Activated CD4-positive, alpha-beta T cell treated with anti-CD3 and anti-CD28 coated beads for 36 hours (primary cell): ENCODE measurements around the gene CBX6. TPM values are rescaled to one million over a fixed set of nuclear protein-coding genes. Genes with fewer than 3 reads are reported as not detected.

ENCODE experiments used
- ATAC-seq: fragments of 200-7000 bp; cut with Tn5 transposase; one replicate; pipeline ENCODE4 v1.10.0; 2021; ENCODE audit warnings: mild to moderate bottlenecking, moderate library complexity
- CTCF ChIA-PET: fragments of 350-600 bp; sonication (Branson Sonifier 250); formaldehyde crosslinking; loops from one replicate; lab custom pipeline; 2021; ENCODE audit warnings: antibody characterized with exemption; lab: Charles Lee
- POLR2A ChIA-PET: fragments of 350-600 bp; sonication (Branson Sonifier 250); formaldehyde crosslinking; loops from one replicate; lab custom pipeline; 2021; ENCODE audit warnings: antibody characterized with exemption, inconsistent platforms; lab: Charles Lee
- DNase-seq: peaks from one replicate; pipeline ENCODE4 v3.0.0-alpha.2; 2020
- H3K27ac Mint-ChIP-seq: one replicate; pipeline ENCODE4 v1.8.0; 2021; ENCODE audit warnings: mixed read lengths
- H3K27me3 Mint-ChIP-seq: one replicate; pipeline ENCODE4 v1.8.0; 2021; ENCODE audit warnings: mixed read lengths
- H3K36me3 Mint-ChIP-seq: one replicate; pipeline ENCODE4 v1.8.0; 2021; ENCODE audit warnings: low read depth, mixed read lengths
- H3K4me1 Mint-ChIP-seq: one replicate; pipeline ENCODE4 v1.8.0; 2021; ENCODE audit warnings: mixed read lengths
- H3K4me3 Mint-ChIP-seq: one replicate; pipeline ENCODE4 v1.8.0; 2021; ENCODE audit warnings: mild to moderate bottlenecking, moderate library complexity, mixed read lengths
- H3K9me3 Mint-ChIP-seq: one replicate; pipeline ENCODE4 v1.8.0; 2021; ENCODE audit warnings: low read depth, mixed read lengths
- intact Hi-C, 2 experiments: fragments of 100-400 bp; cut with DNase I in 1 of 2; cut with micrococcal nuclease in 1 of 2; formaldehyde crosslinking; loops; one replicate each; pipeline versions ENCODE4 v1.14.2 to v1.15.1; 2022 to 2024; cut with DNase I, micrococcal nuclease
- total RNA-seq, 2 experiments: library from RNA; stranded (reverse); gene quantifications; one replicate each; pipeline ENCODE4 v1.2.3, GENCODE V29; 2021

CBX6 gene
- total RNA-seq, 2 experiments from 2014 or later = 96.1 to 112 TPM

- ATAC-seq = no peak
- DNase-seq = no peak
- peak overlapping the region; percentile 73 for H3K27ac Mint-ChIP-seq
- H3K4me3 Mint-ChIP-seq = no peak overlapping the region
- ChIA-PET POLR2A (no interaction called here), CTCF (interaction anchor here (0.6 to 1.6 kb wide), 2 partner anchors 98 to 108 kb away, joined by 3 to 4 read pairs; no protein-coding TSS in a partner anchor)
- peaks cover 48% of the 10 kb centered on the region for H3K36me3 Mint-ChIP-seq
- H3K27me3 Mint-ChIP-seq = no peaks in the 10 kb centered on the region
- intact Hi-C loops = no loop called here
- peaks cover 29% of the 10 kb centered on the region for H3K4me1 Mint-ChIP-seq
- no peaks in the 10 kb centered on the region for H3K9me3 Mint-ChIP-seq
Measured at GRCh38 chr22:38867471-38868285, 4.3 kb downstream of the CBX6 start.

- no peak for DNase-seq
- intact Hi-C loops = no loop called here
- no peak overlapping the region for H3K27ac Mint-ChIP-seq
- H3K4me1 Mint-ChIP-seq = peaks cover 24% of the 10 kb centered on the region
- ChIA-PET POLR2A (no interaction called here), CTCF (no interaction called here)
- peaks cover 48% of the 10 kb centered on the region for H3K36me3 Mint-ChIP-seq
- no peak for ATAC-seq
- H3K4me3 Mint-ChIP-seq = no peak overlapping the region
- no peaks in the 10 kb centered on the region for H3K27me3 Mint-ChIP-seq
- H3K9me3 Mint-ChIP-seq = no peaks in the 10 kb centered on the region
Measured at GRCh38 chr22:38867124-38867455, 4.9 kb downstream of the CBX6 start.

GRCh38 chr22:38866399-38867123 is 5.5 kb downstream of the CBX6 start:
- ATAC-seq (no peak), DNase-seq (no peak)
- ChIA-PET CTCF (interaction anchor here (0.6 kb wide), 1 partner anchor 1676 kb away, joined by 3 read pairs; no protein-coding TSS in a partner anchor), POLR2A (interaction anchor here (1.0 kb wide), 1 partner anchor 282 kb away, joined by 6 read pairs; no protein-coding TSS in a partner anchor)
- Mint-ChIP-seq H3K27ac (no peak overlapping the region), H3K36me3 (peaks cover 48% of the 10 kb centered on the region), H3K27me3 (no peaks in the 10 kb centered on the region), H3K9me3 (no peaks in the 10 kb centered on the region), H3K4me1 (peaks cover 24% of the 10 kb centered on the region), H3K4me3 (no peak overlapping the region)
- intact Hi-C loops = no loop called here

GRCh38 chr22:38866024-38866398 is 6.0 kb downstream of the CBX6 start:
- no peak overlapping the region for H3K27ac Mint-ChIP-seq
- H3K9me3 Mint-ChIP-seq = no peaks in the 10 kb centered on the region
- no peaks in the 10 kb centered on the region for H3K27me3 Mint-ChIP-seq
- ATAC-seq (no peak), DNase-seq (no peak)
- ChIA-PET POLR2A (interaction anchor here (0.6 to 1.0 kb wide), 2 partner anchors 12 to 283 kb away, joined by 3 to 6 read pairs; no protein-coding TSS in a partner anchor), CTCF (no interaction called here)
- intact Hi-C loops = no loop called here
- H3K36me3 Mint-ChIP-seq = peaks cover 43% of the 10 kb centered on the region
- no peak overlapping the region for H3K4me3 Mint-ChIP-seq
- H3K4me1 Mint-ChIP-seq = peaks cover 24% of the 10 kb centered on the region

- peaks cover 23% of the 10 kb centered on the region for H3K4me1 Mint-ChIP-seq
- H3K4me3 Mint-ChIP-seq = no peak overlapping the region
- no peaks in the 10 kb centered on the region for H3K27me3 Mint-ChIP-seq
- intact Hi-C loops = no loop called here
- ChIA-PET CTCF (no interaction called here), POLR2A (interaction anchor here (0.6 kb wide), 1 partner anchor 11 kb away, joined by 3 read pairs; no protein-coding TSS in a partner anchor)
- H3K9me3 Mint-ChIP-seq = no peaks in the 10 kb centered on the region
- ATAC-seq (no peak), DNase-seq (peak; percentile 6)
- H3K27ac Mint-ChIP-seq = no peak overlapping the region
- peaks cover 37% of the 10 kb centered on the region for H3K36me3 Mint-ChIP-seq
Measured at GRCh38 chr22:38865201-38866023, 6.6 kb downstream of the CBX6 start.

GRCh38 chr22:38864361-38865191 is 7.4 kb downstream of the CBX6 start:
- Mint-ChIP-seq H3K4me3 (no peak overlapping the region), H3K36me3 (peaks cover 29% of the 10 kb centered on the region), H3K27me3 (no peaks in the 10 kb centered on the region), H3K27ac (peak overlapping the region; percentile 17), H3K9me3 (no peaks in the 10 kb centered on the region), H3K4me1 (peaks cover 15% of the 10 kb centered on the region)
- ChIA-PET POLR2A (interaction anchor here (0.5 kb wide), 1 partner anchor 140 kb away, joined by 4 read pairs; no protein-coding TSS in a partner anchor), CTCF (no interaction called here)
- intact Hi-C loops = no loop called here
- DNase-seq = peak; percentile 8
- ATAC-seq = no peak

GRCh38 chr22:38863531-38864131 is 8.4 kb downstream of the CBX6 start:
- ChIA-PET CTCF (no interaction called here), POLR2A (interaction anchor here (0.5 kb wide), 1 partner anchor 141 kb away, joined by 4 read pairs; no protein-coding TSS in a partner anchor)
- ATAC-seq = no peak
- peak; percentile 7 for DNase-seq
- Mint-ChIP-seq H3K27ac (no peak overlapping the region), H3K4me3 (no peak overlapping the region), H3K4me1 (peaks cover 7% of the 10 kb centered on the region), H3K36me3 (peaks cover 21% of the 10 kb centered on the region), H3K27me3 (no peaks in the 10 kb centered on the region), H3K9me3 (no peaks in the 10 kb centered on the region)
- intact Hi-C loops = no loop called here

- POLR2A ChIA-PET = interaction anchor here (1.2 kb wide), 1 partner anchor 10 kb away, joined by 5 read pairs; no protein-coding TSS in a partner anchor
- intact Hi-C loops = no loop called here
- ATAC-seq = no peak
- H3K27me3 Mint-ChIP-seq = no peaks in the 10 kb centered on the region
- DNase-seq = no peak
- H3K36me3 Mint-ChIP-seq = peaks cover 12% of the 10 kb centered on the region
- no peak overlapping the region for H3K4me3 Mint-ChIP-seq
- CTCF ChIA-PET = interaction anchor here (0.7 kb wide), 1 partner anchor 181 kb away, joined by 3 read pairs; the partner anchor contains the start of gene TOMM22
- H3K9me3 Mint-ChIP-seq = no peaks in the 10 kb centered on the region
- no peaks in the 10 kb centered on the region for H3K4me1 Mint-ChIP-seq
- no peak overlapping the region for H3K27ac Mint-ChIP-seq
Measured at GRCh38 chr22:38862375-38863329, 9.4 kb downstream of the CBX6 start.

- Mint-ChIP-seq H3K27ac (no peak overlapping the region), H3K36me3 (peaks cover 10% of the 10 kb centered on the region), H3K27me3 (no peaks in the 10 kb centered on the region), H3K4me3 (no peak overlapping the region), H3K4me1 (no peaks in the 10 kb centered on the region), H3K9me3 (no peaks in the 10 kb centered on the region)
- ChIA-PET POLR2A (interaction anchor here (1.2 kb wide), 1 partner anchor 10 kb away, joined by 5 read pairs; no protein-coding TSS in a partner anchor), CTCF (interaction anchor here (0.7 to 1.3 kb wide), 2 partner anchors 8 to 551 kb away, joined by 3 to 6 read pairs; no protein-coding TSS in a partner anchor)
- ATAC-seq = no peak
- intact Hi-C loops = no loop called here
- DNase-seq = no peak
Measured at GRCh38 chr22:38861927-38862326, 10.1 kb downstream of the CBX6 start.
